Stomach smooth muscle (tissue), 2 donors: ENCODE measurements around the gene LCAT.
A peak's percentile ranks its signal among the peaks of the same experiment; 100 is the strongest.

ENCODE experiments used
- H3K27ac ChIP-seq: one replicate; pipeline ENCODE4 v1.7.0; 2013; ENCODE audit warnings: mild to moderate bottlenecking, low read length, inconsistent platforms
- H3K27me3 ChIP-seq, 2 donors: one replicate each; pipeline ENCODE4 v1.7.0; 2013; ENCODE audit warnings: low read length in 2 of 2; ENCODE audit not compliant: insufficient read depth in 2 of 2, control insufficient read depth in 1 of 2
- H3K36me3 ChIP-seq, 2 donors: one replicate each; pipeline ENCODE4 v1.7.0; 2013; ENCODE audit warnings: low read length in 2 of 2; ENCODE audit not compliant: control insufficient read depth in 2 of 2, insufficient read depth in 2 of 2
- H3K4me1 ChIP-seq: one replicate; pipeline ENCODE4 v1.7.0; 2013; ENCODE audit warnings: low read length; ENCODE audit not compliant: control insufficient read depth, insufficient read depth
- H3K4me3 ChIP-seq, 2 donors: one replicate each; pipeline ENCODE4 v1.7.0; 2013; ENCODE audit warnings: low read length in 2 of 2
- H3K9ac ChIP-seq, 2 donors: one replicate each; pipeline ENCODE4 v1.7.0; 2013; ENCODE audit warnings: low read length in 2 of 2, mild to moderate bottlenecking in 1 of 2
- H3K9me3 ChIP-seq, 2 donors: one replicate each; pipeline ENCODE4 v1.7.0; 2013; ENCODE audit warnings: low read length in 2 of 2; ENCODE audit not compliant: control insufficient read depth in 2 of 2
- donor health status: healthy.
- donor health status: Pancreatic carcinoma.

Gene LCAT

DNA sequence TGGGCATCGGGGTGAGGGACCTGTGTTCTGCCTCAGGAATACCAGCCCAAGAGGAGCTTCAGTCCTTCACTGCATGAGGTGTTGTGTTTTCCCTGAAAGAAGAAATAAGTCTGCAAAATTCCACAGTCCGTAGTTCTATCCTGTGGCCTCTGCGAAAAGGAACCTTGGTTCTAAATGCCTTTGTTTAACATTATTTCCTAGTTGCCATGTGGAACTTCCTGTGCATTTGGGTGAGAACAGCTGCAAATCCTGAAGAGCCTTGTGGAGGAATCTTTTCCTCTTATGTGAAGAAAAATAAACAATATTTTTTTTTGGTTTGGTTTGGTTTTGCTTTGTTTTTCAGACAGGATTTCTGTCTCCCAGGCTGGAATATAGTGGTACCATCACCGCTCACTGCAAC is 41.1 kb downstream of the LCAT start:
- H3K9me3 ChIP-seq: no peaks in the 10 kb centered on the region
- H3K27ac ChIP-seq: no peak overlapping the region
- H3K27me3 ChIP-seq: no peaks in the 10 kb centered on the region
- no peaks in the 10 kb centered on the region for H3K4me1 ChIP-seq
- no peak overlapping the region for H3K4me3 ChIP-seq
- no peak overlapping the region for H3K9ac ChIP-seq
- H3K36me3 ChIP-seq: peaks cover 0 to 3% of the 10 kb centered on the region in 2 donors

- peaks cover 0 to 3% of the 10 kb centered on the region in 2 donors for H3K36me3 ChIP-seq
- H3K9me3 ChIP-seq: no peaks in the 10 kb centered on the region
- H3K4me3 ChIP-seq: no peak overlapping the region
- peaks cover 5% of the 10 kb centered on the region for H3K4me1 ChIP-seq
- H3K9ac ChIP-seq: no peak overlapping the region
- no peak overlapping the region for H3K27ac ChIP-seq
- no peaks in the 10 kb centered on the region for H3K27me3 ChIP-seq
These were observed 42.2 kb downstream of the LCAT start for GRCh38 chr16:67901734-67902133.

- Histone ChIP-seq H3K4me1 (peaks cover 28% of the 10 kb centered on the region), H3K9me3 (no peaks in the 10 kb centered on the region), H3K4me3 (no peak overlapping the region), H3K27ac (no peak overlapping the region), H3K36me3 (no peaks in the 10 kb centered on the region), H3K27me3 (no peaks in the 10 kb centered on the region), H3K9ac (peak overlapping the region in 1 of 2 donors; percentile 6)
These were observed 46.7 kb downstream of the LCAT start for GRCh38 chr16:67897231-67897630.

DNA sequence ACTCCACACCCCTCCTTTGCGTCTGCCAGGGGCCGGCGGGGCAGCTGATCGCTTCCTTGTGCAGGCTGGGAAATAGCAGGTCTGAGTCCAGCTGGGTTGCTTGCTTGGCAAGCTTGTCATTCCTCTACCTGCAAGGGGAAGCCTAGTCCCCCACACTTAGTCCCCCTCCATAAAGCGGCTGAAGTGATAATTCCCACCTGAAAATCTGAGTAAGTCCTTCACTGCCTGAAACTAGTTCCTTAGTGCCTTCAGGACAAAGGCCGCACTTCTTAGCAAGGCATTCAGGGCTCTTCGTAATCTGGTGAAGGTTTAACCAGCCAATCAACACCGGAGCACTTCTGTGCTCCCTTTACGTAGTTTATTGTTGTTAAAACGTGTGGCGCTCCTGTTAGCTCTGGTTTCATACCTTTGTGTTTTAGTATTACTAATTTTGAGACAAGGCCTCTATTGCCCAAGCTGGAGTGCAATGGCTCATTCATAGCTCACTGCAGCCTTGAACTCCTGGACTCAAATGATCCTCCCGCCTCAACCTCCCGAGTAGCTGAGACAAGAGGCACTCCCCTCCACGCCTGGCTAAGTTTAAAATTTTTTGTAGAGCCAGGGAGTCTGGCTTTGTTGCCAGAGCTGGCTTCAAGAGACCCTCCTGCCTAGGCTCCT is 50.0 kb downstream of the LCAT start:
- Histone ChIP-seq H3K9me3 (no peaks in the 10 kb centered on the region), H3K4me1 (peaks cover 30% of the 10 kb centered on the region), H3K9ac (peak overlapping the region; percentile 96 to 99), H3K36me3 (no peaks in the 10 kb centered on the region), H3K27me3 (no peaks in the 10 kb centered on the region), H3K4me3 (peak overlapping the region; percentile 75 to 96), H3K27ac (peak overlapping the region; percentile 90)

GRCh38 chr16:67892899-67893742 is 50.8 kb downstream of the LCAT start, which contains the start of gene PSKH1:
PSKH1 (plus strand) TSS chr16:67893254; CDS start chr16:67908750, 15,496 bp downstream.
- peak within 1 kb of the TSS; percentile 87 to 96 for H3K4me3 ChIP-seq
- peaks cover 30% of the 10 kb centered on the region for H3K4me1 ChIP-seq
- H3K9ac ChIP-seq: peak within 1 kb of the TSS; percentile 96 to 99
- no peaks in the 10 kb centered on the region for H3K36me3 ChIP-seq
- H3K27ac ChIP-seq: peak within 1 kb of the TSS; percentile 90
- H3K9me3 ChIP-seq: no peaks in the 10 kb centered on the region
- H3K27me3 ChIP-seq: no peaks in the 10 kb centered on the region

DNA sequence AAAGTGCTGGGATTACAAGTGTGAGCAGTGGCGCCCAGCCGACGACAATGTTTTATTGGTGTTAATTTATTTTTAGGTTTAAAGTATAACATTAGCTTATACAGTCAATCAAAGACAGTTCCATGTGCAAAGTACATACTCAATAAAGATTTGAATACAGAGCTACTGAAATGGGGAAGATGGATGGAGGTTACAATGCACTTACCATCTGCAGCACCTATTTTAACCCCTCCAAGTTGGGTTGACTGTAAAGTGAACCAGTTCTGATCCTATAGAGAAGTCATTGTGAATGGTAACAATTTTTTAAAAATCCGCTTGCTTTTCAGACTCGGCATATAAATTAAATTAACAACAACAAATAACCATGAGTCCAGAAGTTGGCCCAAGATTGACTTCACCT is 51.5 kb downstream of the LCAT start:
- H3K27ac ChIP-seq: peak overlapping the region; percentile 55
- peak overlapping the region; percentile 76 to 87 for H3K4me3 ChIP-seq
- no peaks in the 10 kb centered on the region for H3K27me3 ChIP-seq
- H3K36me3 ChIP-seq: no peaks in the 10 kb centered on the region
- H3K9ac ChIP-seq: peak overlapping the region; percentile 75 to 79
- no peaks in the 10 kb centered on the region for H3K9me3 ChIP-seq
- H3K4me1 ChIP-seq: peaks cover 29% of the 10 kb centered on the region
